ENCODE data around the gene RPS18. TPM values are rescaled to one million over a fixed set of nuclear protein-coding genes. Genes with fewer than 3 reads are reported as not detected.

Gene RPS18
- total and polyA plus RNA-seq, 2 of the 13 experiments (the other 11 are each of a cell fraction or from before 2014, with no cell fraction given): 3,896 to 5,806 TPM

- FAIRE-seq (no peak), ATAC-seq (no peak)
- WGBS (ENCODE audit: low lambda C conversion rate): 95% methylated on average over 29 of the region's 32 CpGs
Measured at GRCh38 chr6:33320315-33321181, 48.7 kb downstream of the RPS18 start.

GRCh38 chr6:33321227-33321626 lies 49.4 kb downstream of the RPS18 start:
- ATAC-seq (no peak), FAIRE-seq (no peak), DNase-seq (ENCODE audit: low spot score) (no peak)
- in situ Hi-C loops (cut with HindIII; ENCODE audit: extremely low pct_ligation_motif_present, low pct_unique_long_range_greater_than_20kb) (no loop called here), intact Hi-C loops (cut with micrococcal nuclease; ENCODE audit: unreplicated experiment) (no loop called here)
- peaks cover 5 to 31% of the 10 kb centered on the region in 2 experiments for H3K36me3 ChIP-seq (replicated peaks in 1 of 2; ENCODE audit: control insufficient read depth in 1 of 2, insufficient read depth in 2 of 2, low read length in 2 of 2)
- ChIA-PET CTCF (ENCODE audit: low intra/inter-chr PET ratio, low total read pairs) (no interaction called here), POLR2A (interaction anchor here (0.7 kb wide), 1 partner anchor 50 kb away, joined by 3 read pairs; the partner anchor contains the start of genes RPS18 and VPS52)
- TF ChIP-seq NR1H2 (CRISPR knock-in tag; IDR thresholded peaks at IDR 0.05; ENCODE audit: borderline replicate concordance, low read depth): no peak
- TF ChIP-seq ZNF687 (CRISPR knock-in tag; IDR thresholded peaks at IDR 0.05): 0 out of 2 replicates have a peak, but pooled peaks have one; percentile 2
- H3K27me3 ChIP-seq (ENCODE audit: control insufficient read depth in 1 of 2, insufficient read depth in 2 of 2, low read length in 2 of 2): no peaks in the 10 kb centered on the region; a peak in 2 of 5 replicates
- peaks cover 22% of the 10 kb centered on the region for H3K79me2 ChIP-seq (ENCODE audit: insufficient read depth, low read length)
- H3K9me3 ChIP-seq (ENCODE audit: low read length): no peaks in the 10 kb centered on the region
- peak overlapping the region; percentile 93 for H3K4me2 ChIP-seq (ENCODE audit: low read depth, low read length)
- H3K27ac ChIP-seq (ENCODE audit: extremely low read length, insufficient read depth, low read length): no peak overlapping the region
- H3K9ac ChIP-seq (ENCODE audit: insufficient read depth, low read depth, low read length): peak overlapping the region; percentile 84; the same call in 1 of the 2 replicates
- no peak overlapping the region; a peak in 1 of 6 replicates for H3K4me3 ChIP-seq (replicated peaks in 1 of 3; ENCODE audit: insufficient read depth in 1 of 3, low read depth in 2 of 3, low read length in 3 of 3)
- H2AFZ ChIP-seq (ENCODE audit: low read length): no peak overlapping the region
- BruUV-seq (replicated peaks): no TSS peak
- 95% methylated on average over 9 of the region's 9 CpGs for WGBS (ENCODE audit: low lambda C conversion rate)
- peaks cover 57% of the 10 kb centered on the region for H3K4me1 ChIP-seq (ENCODE audit: insufficient read depth, low read length)
- peaks cover 3% of the 10 kb centered on the region; the same call in 1 of the 2 replicates for H4K20me1 ChIP-seq (ENCODE audit: insufficient read depth, low read length)

More at GRCh38 chr6:33320315-33321181, 48.7 kb downstream of the RPS18 start:
- ChIA-PET CTCF (ENCODE audit: low intra/inter-chr PET ratio, low total read pairs) (no interaction called here), POLR2A (interaction anchor here (0.9 to 3.9 kb wide), 2 partner anchors 20 to 121 kb away, joined by 3 to 57 read pairs; partner anchors contain the start of gene RGL2)
- in situ Hi-C loops (cut with HindIII; ENCODE audit: extremely low pct_ligation_motif_present, low pct_unique_long_range_greater_than_20kb): no loop called here
- Histone ChIP-seq H3K79me2 (ENCODE audit: insufficient read depth, low read length) (peaks cover 22% of the 10 kb centered on the region), H4K20me1 (ENCODE audit: insufficient read depth, low read length) (peaks cover 3% of the 10 kb centered on the region; the same call in 1 of the 2 replicates), H3K4me3 (replicated peaks in 1 of 3; ENCODE audit: insufficient read depth in 1 of 3, low read depth in 2 of 3, low read length in 3 of 3) (no peak overlapping the region), H2AFZ (ENCODE audit: low read length) (no peak overlapping the region), H3K9ac (ENCODE audit: insufficient read depth, low read depth, low read length) (no peak overlapping the region), H3K27ac (ENCODE audit: extremely low read length, insufficient read depth, low read length) (no peak overlapping the region), H3K9me3 (ENCODE audit: low read length) (no peaks in the 10 kb centered on the region), H3K36me3 (replicated peaks in 1 of 2; ENCODE audit: control insufficient read depth in 1 of 2, insufficient read depth in 2 of 2, low read length in 2 of 2) (peaks cover 5 to 31% of the 10 kb centered on the region in 2 experiments), H3K4me2 (ENCODE audit: low read depth, low read length) (peak overlapping the region; percentile 93; the same call in 1 of the 2 replicates), H3K27me3 (ENCODE audit: control insufficient read depth in 1 of 2, insufficient read depth in 2 of 2, low read length in 2 of 2) (no peaks in the 10 kb centered on the region; a peak in 2 of 5 replicates), H3K4me1 (ENCODE audit: insufficient read depth, low read length) (peaks cover 57% of the 10 kb centered on the region)
- DNase-seq (ENCODE audit: low spot score): no peak
- TF ChIP-seq GZF1 (CRISPR knock-in tag; IDR thresholded peaks at IDR 0.05): no peak
- peak; percentile 65 for TF ChIP-seq ATF7 (IDR thresholded peaks at IDR 0.05)
- TF ChIP-seq ATF7 (CRISPR knock-in tag; IDR thresholded peaks at IDR 0.05): no peak
- intact Hi-C loops (cut with micrococcal nuclease; ENCODE audit: unreplicated experiment): no loop called here
- BruUV-seq (replicated peaks): no TSS peak

Data from HepG2 (cell line).